Activated T-cell treated with anti-CD3 and anti-CD28 coated beads for 1 hour (primary cell): ENCODE results near the gene NXPH4.

Experiments used
- DNase-seq: peaks from one replicate; pipeline ENCODE4 v3.0.0-alpha.2; 2020; ENCODE audit warnings: low read depth

The NXPH4 gene

DNA sequence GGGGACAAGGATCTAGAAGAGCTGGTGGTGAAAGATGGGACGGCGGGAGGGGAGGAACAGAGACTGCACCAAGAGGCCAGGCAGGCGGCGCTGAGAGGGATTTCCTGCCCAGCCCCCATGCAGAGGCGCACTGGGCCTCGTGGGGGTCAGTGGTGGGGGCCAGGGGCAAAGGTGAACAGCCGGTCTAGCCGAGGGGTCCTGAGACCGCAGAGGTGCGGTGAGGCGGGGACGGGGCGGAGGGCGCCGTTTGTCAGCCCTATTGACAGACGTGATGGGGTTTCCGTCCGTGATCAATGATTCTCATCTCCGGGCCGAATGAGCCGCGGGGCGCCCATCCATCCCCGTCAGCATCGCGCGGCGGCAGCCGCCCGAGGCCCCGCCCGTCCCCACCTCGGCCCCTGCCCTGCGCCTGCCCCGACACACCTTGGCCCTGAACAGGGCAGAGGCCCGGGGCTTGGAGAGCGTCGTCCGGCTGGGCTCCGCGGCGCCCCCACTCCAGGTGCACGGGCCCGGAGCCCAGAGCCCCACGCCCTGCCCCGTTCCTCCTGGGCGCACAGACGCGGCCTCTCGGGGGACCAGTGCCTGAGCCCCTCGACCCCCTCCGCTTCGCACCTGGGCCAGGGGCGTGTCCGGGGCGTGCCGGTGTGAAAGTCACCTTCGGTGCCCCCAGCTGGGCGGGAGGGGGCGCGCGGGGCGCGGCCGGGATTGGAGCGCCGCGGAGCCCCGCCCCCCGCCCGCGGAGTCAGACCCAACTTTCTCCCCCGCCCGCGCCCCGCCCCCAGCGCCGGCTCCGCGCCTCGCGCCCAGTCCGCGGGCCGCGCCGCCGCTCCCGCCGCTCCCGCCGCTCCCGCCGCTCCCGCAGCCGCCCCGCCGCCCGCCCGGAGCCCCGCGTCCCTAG lies at the start of gene NXPH4:
TSS of gene NXPH4 (plus strand) at position 781 of the 898 bp plus-strand sequence. CDS start 176 bp downstream, outside the sequence.
- DNase-seq = peak; percentile 53

DNA sequence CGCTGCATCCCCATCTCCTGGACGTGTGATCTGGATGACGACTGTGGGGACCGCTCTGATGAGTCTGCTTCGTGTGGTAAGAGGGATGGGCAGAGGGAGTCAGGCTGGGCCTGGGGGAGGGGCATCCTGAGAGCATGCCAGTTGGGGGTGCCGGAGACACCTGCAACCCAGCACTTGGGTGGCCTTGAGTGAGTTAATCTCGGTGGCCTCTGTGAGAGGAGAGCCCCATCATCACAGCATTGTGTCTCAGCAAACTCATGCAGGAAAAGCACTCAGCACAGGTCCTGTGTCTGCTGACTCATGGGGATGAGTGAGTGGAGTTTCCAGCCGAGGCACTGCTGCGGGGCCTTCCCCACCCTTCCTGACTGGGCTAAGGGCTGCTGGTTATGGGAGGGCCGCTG lies 49.6 kb upstream of the NXPH4 start:
- DNase-seq = no peak

DNA sequence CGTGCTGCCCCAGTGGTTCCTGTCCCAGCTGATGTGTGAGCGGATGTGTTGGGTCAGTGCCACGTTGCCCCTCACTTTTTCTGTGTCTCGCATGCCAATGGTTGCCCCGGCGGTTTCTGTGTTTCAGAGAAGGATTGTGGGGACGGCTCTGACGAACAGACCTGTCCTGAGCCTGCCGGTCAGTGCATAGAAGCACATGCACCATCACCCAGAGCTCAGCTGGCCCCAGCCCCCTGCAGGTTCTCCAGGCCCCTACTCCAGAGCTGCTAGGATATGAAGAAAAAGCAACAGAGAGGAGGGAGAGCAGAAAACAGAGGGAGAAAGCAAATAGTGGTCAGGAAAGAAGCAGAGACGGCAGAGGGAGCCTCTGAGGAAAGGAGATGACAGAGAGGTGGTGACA lies 48.5 kb upstream of the NXPH4 start:
- DNase-seq = no peak

- no peak for DNase-seq
Observed at GRCh38 chr12:57169046-57169795, 47.4 kb upstream of the NXPH4 start.

DNA sequence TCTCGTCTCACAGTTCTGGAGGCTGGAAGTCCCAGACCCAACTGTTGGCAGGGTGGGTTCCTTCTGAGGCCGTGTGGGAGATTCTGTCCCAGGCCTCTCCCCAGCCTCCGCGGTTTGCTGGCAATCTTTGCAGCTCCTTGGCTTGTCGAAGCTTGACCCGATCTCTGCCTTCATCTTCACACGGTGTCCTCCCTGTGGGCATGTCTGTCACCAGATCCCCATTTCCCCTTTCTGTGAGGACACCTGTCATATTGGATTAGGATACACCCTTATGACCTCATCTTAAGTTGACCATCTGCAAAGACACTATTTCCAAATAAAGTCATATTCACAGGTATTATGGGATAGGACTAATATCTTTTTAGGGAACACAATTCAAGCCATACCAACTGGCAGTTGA lies 46.6 kb upstream of the NXPH4 start:
- no peak for DNase-seq

DNA sequence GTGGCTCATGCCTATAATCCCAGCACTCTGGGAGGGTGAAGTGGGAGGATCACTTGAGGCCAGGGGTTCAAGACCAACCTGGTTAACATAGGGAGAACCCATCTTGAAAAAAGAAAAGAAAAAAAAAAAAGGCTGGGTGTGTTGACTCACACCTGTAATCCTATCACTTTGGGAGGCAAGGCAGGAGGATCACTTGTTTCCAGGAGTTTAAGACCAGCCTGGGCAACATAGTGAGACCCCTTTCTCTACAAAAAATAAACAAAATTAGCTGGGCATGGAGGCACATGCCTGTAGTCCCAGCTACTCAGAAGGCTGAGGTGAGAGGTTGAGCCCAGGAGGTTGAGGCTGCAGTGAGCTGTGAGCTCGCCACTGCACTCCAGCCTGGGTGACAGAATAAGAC lies 46.2 kb upstream of the NXPH4 start:
- no peak for DNase-seq

- DNase-seq = no peak
Observed at GRCh38 chr12:57170927-57171326, 45.7 kb upstream of the NXPH4 start.

- no peak for DNase-seq
Observed at GRCh38 chr12:57171668-57172067, 44.9 kb upstream of the NXPH4 start.

DNA sequence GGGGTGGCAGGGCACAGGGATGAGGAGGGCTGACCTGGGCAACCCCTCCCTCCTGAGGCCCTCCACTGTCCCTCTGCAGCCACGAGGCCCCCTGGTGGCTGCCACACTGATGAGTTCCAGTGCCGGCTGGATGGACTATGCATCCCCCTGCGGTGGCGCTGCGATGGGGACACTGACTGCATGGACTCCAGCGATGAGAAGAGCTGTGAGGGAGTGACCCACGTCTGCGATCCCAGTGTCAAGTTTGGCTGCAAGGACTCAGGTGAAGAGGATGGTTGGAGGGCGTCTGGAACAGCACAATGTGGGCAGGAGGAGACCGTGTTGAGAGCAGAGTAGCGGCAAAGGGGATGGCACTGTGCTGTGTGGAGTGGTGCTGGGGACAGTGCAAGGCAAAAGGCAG lies 43.5 kb upstream of the NXPH4 start:
- DNase-seq = peak; percentile 11

DNA sequence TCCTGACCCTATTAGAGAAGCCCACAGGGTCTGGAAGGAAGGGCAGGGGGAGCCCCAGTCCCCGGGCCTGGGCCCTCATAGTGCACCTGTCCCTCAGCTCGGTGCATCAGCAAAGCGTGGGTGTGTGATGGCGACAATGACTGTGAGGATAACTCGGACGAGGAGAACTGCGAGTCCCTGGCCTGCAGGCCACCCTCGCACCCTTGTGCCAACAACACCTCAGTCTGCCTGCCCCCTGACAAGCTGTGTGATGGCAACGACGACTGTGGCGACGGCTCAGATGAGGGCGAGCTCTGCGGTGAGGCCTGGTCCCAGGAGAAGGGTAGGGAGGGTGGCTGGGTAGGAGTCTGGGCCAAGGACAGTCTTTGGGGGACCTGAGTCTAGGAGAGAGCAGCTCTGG lies 42.9 kb upstream of the NXPH4 start:
- no peak for DNase-seq

GRCh38 chr12:57175428-57176138 lies 41.0 kb upstream of the NXPH4 start:
- DNase-seq = peak; percentile 28

DNA sequence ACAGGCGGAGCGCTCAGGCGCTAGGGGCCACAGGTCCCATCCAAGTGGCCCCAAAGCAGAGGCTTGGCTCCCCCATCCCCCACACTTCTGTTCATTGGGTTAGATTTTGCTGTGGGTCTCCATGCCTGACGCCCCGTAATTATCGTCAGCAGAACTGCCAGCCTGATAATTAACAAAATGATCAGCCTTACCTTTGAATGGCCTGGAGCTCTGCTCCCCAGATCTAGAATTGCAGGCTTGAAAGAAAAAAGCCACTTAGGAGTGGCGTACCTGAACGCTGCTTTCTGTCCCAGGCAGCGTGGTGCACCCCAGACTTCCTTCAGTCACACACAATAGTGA lies 40.5 kb upstream of the NXPH4 start:
- DNase-seq = no peak

GRCh38 chr12:57176846-57177245 lies 39.7 kb upstream of the NXPH4 start:
- DNase-seq = no peak

- DNase-seq = no peak
Observed at GRCh38 chr12:57177354-57177753, 39.2 kb upstream of the NXPH4 start.

GRCh38 chr12:57178213-57178612 lies 38.4 kb upstream of the NXPH4 start:
- no peak for DNase-seq

DNA sequence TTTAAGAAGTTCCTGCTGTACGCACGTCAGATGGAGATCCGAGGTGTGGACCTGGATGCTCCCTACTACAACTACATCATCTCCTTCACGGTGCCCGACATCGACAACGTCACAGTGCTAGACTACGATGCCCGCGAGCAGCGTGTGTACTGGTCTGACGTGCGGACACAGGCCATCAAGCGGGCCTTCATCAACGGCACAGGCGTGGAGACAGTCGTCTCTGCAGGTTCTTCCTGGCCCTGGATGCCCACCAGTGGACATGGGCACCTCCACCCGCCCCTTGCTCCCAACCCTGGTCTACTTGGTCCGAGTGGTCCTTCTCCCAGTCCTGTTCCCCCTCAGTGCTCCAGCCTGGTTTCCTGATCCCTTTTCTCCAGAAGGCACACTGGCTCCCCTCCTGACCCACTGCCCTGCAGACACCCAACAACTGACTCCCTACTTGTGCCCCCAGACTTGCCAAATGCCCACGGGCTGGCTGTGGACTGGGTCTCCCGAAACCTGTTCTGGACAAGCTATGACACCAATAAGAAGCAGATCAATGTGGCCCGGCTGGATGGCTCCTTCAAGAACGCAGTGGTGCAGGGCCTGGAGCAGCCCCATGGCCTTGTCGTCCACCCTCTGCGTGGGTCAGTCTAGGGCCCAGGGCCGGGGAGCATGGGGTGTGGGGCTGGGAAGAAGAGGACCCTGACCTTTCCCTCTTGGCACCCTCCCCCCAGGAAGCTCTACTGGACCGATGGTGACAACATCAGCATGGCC lies 37.1 kb upstream of the NXPH4 start:
- DNase-seq = no peak

DNA sequence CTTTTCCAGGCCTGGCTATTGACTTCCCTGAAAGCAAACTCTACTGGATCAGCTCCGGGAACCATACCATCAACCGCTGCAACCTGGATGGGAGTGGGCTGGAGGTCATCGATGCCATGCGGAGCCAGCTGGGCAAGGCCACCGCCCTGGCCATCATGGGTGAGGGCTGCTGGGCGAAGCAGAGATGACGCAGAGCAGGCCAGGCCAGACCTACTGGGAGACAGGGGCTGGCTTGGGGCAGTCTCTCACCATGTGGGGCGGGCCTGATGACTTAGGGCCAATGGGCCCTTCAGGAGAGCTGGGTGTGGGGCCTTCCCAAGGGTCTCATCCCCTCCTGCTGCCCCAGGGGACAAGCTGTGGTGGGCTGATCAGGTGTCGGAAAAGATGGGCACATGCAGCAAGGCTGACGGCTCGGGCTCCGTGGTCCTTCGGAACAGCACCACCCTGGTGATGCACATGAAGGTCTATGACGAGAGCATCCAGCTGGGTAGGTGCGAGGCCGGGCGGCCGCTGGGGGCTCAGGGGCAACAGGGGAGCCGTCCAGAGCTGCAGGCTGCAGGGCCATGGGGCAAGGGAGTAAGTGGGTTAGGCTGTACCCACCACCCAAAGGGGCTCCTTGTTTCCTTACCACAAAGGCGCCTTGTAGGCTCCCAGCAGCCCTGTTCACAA lies 36.1 kb upstream of the NXPH4 start:
- DNase-seq = no peak

GRCh38 chr12:57181072-57181471 lies 35.5 kb upstream of the NXPH4 start:
- no peak for DNase-seq

- no peak for DNase-seq
Observed at GRCh38 chr12:57181561-57182155, 34.9 kb upstream of the NXPH4 start.

GRCh38 chr12:57182918-57183575 lies 33.5 kb upstream of the NXPH4 start:
- DNase-seq = peak; percentile 76
